Transverse colon (tissue), 4 donors: ENCODE data around the gene DENND2D. TPM values are rescaled to one million over a fixed set of nuclear protein-coding genes. Genes with fewer than 3 reads are reported as not detected.
"Not testable (repeated sequence)": the region's sequence is repeated elsewhere in the genome, so short reads cannot be mapped to it uniquely, and the experiment has no call there.

Experiments used
- DNase-seq: peaks from one replicate; pipeline ENCODE4 v3.0.0-alpha.2; 2019
- H3K27ac ChIP-seq, 4 donors: fragments of 200-600 bp; sonication (generic); 2 replicates each; pipeline ENCODE4 v1.5.1; 2016 to 2018; ENCODE audit warnings: inconsistent platforms in 4 of 4
- H3K27me3 ChIP-seq: fragments of 200-600 bp; sonication (generic); 2 replicates; pipeline ENCODE4 v1.5.1; 2017; ENCODE audit warnings: inconsistent platforms
- H3K36me3 ChIP-seq, 4 donors: fragments of 200-600 bp; sonication (generic); 2 replicates each; pipeline ENCODE4 v1.5.1; 2017 to 2019; ENCODE audit warnings: inconsistent platforms in 4 of 4
- H3K4me1 ChIP-seq, 4 donors: fragments of 200-600 bp; sonication (generic); 2 replicates each; pipeline ENCODE4 v1.5.1; 2017 to 2020; ENCODE audit warnings: inconsistent platforms in 4 of 4
- H3K4me3 ChIP-seq, 4 donors: fragments of 200-600 bp; sonication (generic); 1 replicate in 1 of 4; 2 replicates in 3 of 4; pipeline versions ENCODE4 v1.5.1 to v1.6.1; 2017 to 2019; ENCODE audit warnings: inconsistent platforms in 4 of 4
- H3K9me3 ChIP-seq, 2 donors: fragments of 200-600 bp; sonication (generic); 2 replicates each; pipeline ENCODE4 v1.5.1; 2017 to 2019; ENCODE audit warnings: inconsistent platforms in 2 of 2
- CTCF ChIP-seq, 5 experiments: fragments of 200-600 bp in 3 of 5; fragments of 450-650 bp in 2 of 5; sonication (generic) in 3 of 5; IDR thresholded peaks; 1 replicate in 2 of 5; 2 replicates in 3 of 5; pipeline ENCODE4 v1.5.1; 2016 to 2017; ENCODE audit warnings: antibody characterized with exemption in 5 of 5, inconsistent platforms in 3 of 5, mild to moderate bottlenecking in 2 of 5, moderate library complexity in 1 of 5
- EP300 ChIP-seq: sonication (generic); formaldehyde crosslinking; IDR thresholded peaks from one replicate; pipeline ENCODE4 v1.6.1; 2017; ENCODE audit warnings: antibody characterized with exemption, low read depth
- POLR2A ChIP-seq: fragments of 450-650 bp; IDR thresholded peaks from one replicate; pipeline ENCODE4 v1.6.1; 2016; ENCODE audit warnings: antibody characterized with exemption, mild to moderate bottlenecking, moderate library complexity
- POLR2AphosphoS5 ChIP-seq, 3 donors: sonication (generic); formaldehyde crosslinking; IDR thresholded peaks; one replicate each; pipeline ENCODE4 v1.6.1; 2016; ENCODE audit warnings: antibody characterized with exemption in 3 of 3
- WGBS, 2 donors: methylation state at CpG; one replicate each; pipeline ENCODE4 v1.1.5; 2018; ENCODE audit warnings: low coverage in 1 of 2; 5-methylcytosine and 5-hydroxymethylcytosine counted together
- in situ Hi-C, 4 donors: fragments of 200-750 bp; cut with MboI; loops; one replicate each; pipeline versions ENCODE4 v1.15.0 to v1.15.1; 2017; ENCODE audit warnings: low sequenced_read_pairs in 3 of 4, low pct_ligation_motif_present in 1 of 4, low pct_unique_long_range_greater_than_20kb in 1 of 4
- intact Hi-C: fragments of 100-400 bp; cut with DNase I; formaldehyde crosslinking; loops from one replicate; pipeline ENCODE4 v1.15.1; 2023; ENCODE audit warnings: low total_unique reads
- total RNA-seq, 4 donors: library from RNA; depleted of rRNA; stranded (reverse); fragments of >200 nt; gene quantifications; one replicate each; pipeline ENCODE4 v1.1.0, GENCODE V29; 2016

DENND2D gene
- total RNA-seq, 4 donors from 2014 or later: 43.4 to 61.0 (median 50.7) TPM

GRCh38 chr1:111217183-111217910 lies 16.9 kb upstream of the DENND2D start:
- WGBS, 2 donors: 58 to 75% methylated on average over 1 to 5 of the region's 5 CpGs
- H3K9me3 ChIP-seq: no peaks in the 10 kb centered on the region
- intact Hi-C loops (no loop called here), in situ Hi-C loops (loop anchor here in 1 of 4 donors (25.0 kb wide), 2 partner anchors 395 to 545 kb away; partner anchors contain the start of genes DDX20 and RAP1A)
- H3K4me3 ChIP-seq: no peak overlapping the region
- no peaks in the 10 kb centered on the region for H3K36me3 ChIP-seq
- H3K4me1 ChIP-seq: peaks cover 0 to 8% (median 3%) of the 10 kb centered on the region in 4 donors
- H3K27me3 ChIP-seq: no peaks in the 10 kb centered on the region
- H3K27ac ChIP-seq: peak overlapping the region; percentile 35 to 69 (median 44)
- no peak for TF ChIP-seq EP300
- TF ChIP-seq POLR2A: no peak
- no peak for TF ChIP-seq CTCF (IDR thresholded peaks at IDR 0.05)
- TF ChIP-seq POLR2AphosphoS5 (IDR thresholded peaks at IDR 0.05): no peak
- no peak for DNase-seq

GRCh38 chr1:111216751-111217150 lies 16.3 kb upstream of the DENND2D start:
- Histone ChIP-seq H3K4me3 (no peak overlapping the region), H3K9me3 (no peaks in the 10 kb centered on the region), H3K27me3 (no peaks in the 10 kb centered on the region), H3K36me3 (no peaks in the 10 kb centered on the region), H3K27ac (peak overlapping the region; percentile 35 to 69 (median 44)), H3K4me1 (peaks cover 0 to 6% (median 2%) of the 10 kb centered on the region in 4 donors)
- intact Hi-C loops (no loop called here), in situ Hi-C loops (loop anchor here in 1 of 4 donors (25.0 kb wide), 2 partner anchors 396 to 546 kb away; partner anchors contain the start of genes DDX20 and RAP1A)
- WGBS, 2 donors: 63 to 67% methylated on average over 4 to 5 of the region's 5 CpGs
- DNase-seq: no peak
- TF ChIP-seq CTCF (IDR thresholded peaks at IDR 0.05) (no peak), EP300 (no peak), POLR2A (no peak), POLR2AphosphoS5 (IDR thresholded peaks at IDR 0.05) (no peak)

- H3K9me3 ChIP-seq, H3K27me3 ChIP-seq, H3K4me3 ChIP-seq, H3K4me1 ChIP-seq, intact Hi-C loops, DNase-seq, H3K36me3 ChIP-seq: not testable (repeated sequence)
- in situ Hi-C loops: loop anchor here in 1 of 4 donors (25.0 kb wide), 2 partner anchors 397 to 547 kb away; partner anchors contain the start of genes DDX20 and RAP1A
- H3K27ac ChIP-seq: peak overlapping the region; percentile 6 to 69 (median 40)
- WGBS, 2 donors: 71 to 94% methylated on average over 2 of the region's 2 CpGs
Measured at GRCh38 chr1:111215285-111215684, 14.8 kb upstream of the DENND2D start.

GRCh38 chr1:111214884-111215283 lies 14.4 kb upstream of the DENND2D start:
- no peak overlapping the region for H3K4me3 ChIP-seq
- H3K9me3 ChIP-seq: no peaks in the 10 kb centered on the region
- H3K36me3 ChIP-seq: no peaks in the 10 kb centered on the region
- intact Hi-C loops (no loop called here), in situ Hi-C loops (loop anchor here in 1 of 4 donors (25.0 kb wide), 2 partner anchors 397 to 547 kb away; partner anchors contain the start of genes DDX20 and RAP1A)
- peaks cover 0 to 3% (median 0%) of the 10 kb centered on the region in 4 donors for H3K4me1 ChIP-seq
- 57 to 68% methylated on average over 5 to 7 of the region's 7 CpGs for WGBS, 2 donors
- H3K27ac ChIP-seq: peak overlapping the region; percentile 6 to 69 (median 40)
- DNase-seq: no peak
- no peak for TF ChIP-seq POLR2A
- no peak for TF ChIP-seq CTCF (IDR thresholded peaks at IDR 0.05)
- no peaks in the 10 kb centered on the region for H3K27me3 ChIP-seq
